Mesenchymal stem cell (in vitro differentiated cells and primary cell): ENCODE data around the gene GLI3. TPM values are rescaled to one million over a fixed set of nuclear protein-coding genes. Genes with fewer than 3 reads are reported as not detected.
A peak's percentile ranks its signal among the peaks of the same experiment; 100 is the strongest.

Experiments used
- DNase-seq: peaks from one replicate; pipeline ENCODE4 v3.0.0-alpha.2; 2013
- H2AFZ ChIP-seq: one replicate; pipeline ENCODE4 v1.6.1; 2013; ENCODE audit warnings: low read depth, mild to moderate bottlenecking, control low read depth, inconsistent platforms, low read length, moderate library complexity
- H2AK5ac ChIP-seq: 2 replicates; pipeline ENCODE4 v1.6.1; 2013; ENCODE audit warnings: low read length, moderate library complexity, mild to moderate bottlenecking, inconsistent platforms; ENCODE audit not compliant: severe bottlenecking
- H2BK120ac ChIP-seq: one replicate; pipeline ENCODE4 v1.6.1; 2013; ENCODE audit warnings: low read depth, mild to moderate bottlenecking, inconsistent platforms, low read length, moderate library complexity
- H2BK12ac ChIP-seq, 2 experiments: one replicate each; pipeline ENCODE4 v1.6.1; 2013; ENCODE audit warnings: inconsistent platforms in 2 of 2, low read length in 2 of 2, mild to moderate bottlenecking in 2 of 2, moderate library complexity in 2 of 2, control low read depth in 1 of 2
- H2BK15ac ChIP-seq: one replicate; pipeline ENCODE4 v1.6.1; 2013; ENCODE audit warnings: mild to moderate bottlenecking, low read depth, inconsistent platforms; ENCODE audit not compliant: poor library complexity, severe bottlenecking
- H2BK5ac ChIP-seq: 2 replicates; pipeline ENCODE4 v1.6.1; 2013; ENCODE audit warnings: low read depth, mild to moderate bottlenecking, low read length, control low read depth, inconsistent platforms; ENCODE audit not compliant: poor library complexity, severe bottlenecking
- H3K14ac ChIP-seq, 2 experiments: one replicate each; pipeline ENCODE4 v1.6.1; 2013; ENCODE audit warnings: inconsistent platforms in 2 of 2, low read length in 2 of 2, control low read depth in 1 of 2, mild to moderate bottlenecking in 1 of 2, moderate library complexity in 1 of 2
- H3K18ac ChIP-seq, 2 experiments: one replicate each; pipeline ENCODE4 v1.6.1; 2013; ENCODE audit warnings: inconsistent platforms in 2 of 2, low read length in 2 of 2, control low read depth in 1 of 2, low read depth in 1 of 2, mild to moderate bottlenecking in 1 of 2
- H3K23ac ChIP-seq, 2 experiments: one replicate each; pipeline ENCODE4 v1.6.1; 2013; ENCODE audit warnings: inconsistent platforms in 2 of 2, low read length in 2 of 2, mild to moderate bottlenecking in 2 of 2, moderate library complexity in 2 of 2, control low read depth in 1 of 2
- H3K27ac ChIP-seq: 2 replicates; pipeline ENCODE4 v1.5.1; 2013; ENCODE audit warnings: mild to moderate bottlenecking, moderate library complexity, low read length, control low read depth, inconsistent platforms; ENCODE audit not compliant: poor library complexity, severe bottlenecking
- H3K27me3 ChIP-seq, 2 experiments: 2 replicates each; pipeline versions ENCODE4 v1.6.1 to v1.7.0; 2013; ENCODE audit warnings: low read length in 2 of 2, mild to moderate bottlenecking in 2 of 2, moderate library complexity in 2 of 2, control low read depth in 1 of 2, inconsistent platforms in 1 of 2; ENCODE audit not compliant: control insufficient read depth in 1 of 2, insufficient read depth in 1 of 2
- H3K36me3 ChIP-seq, 2 experiments: 2 replicates each; pipeline versions ENCODE4 v1.6.1 to v1.7.0; 2013; ENCODE audit warnings: low read length in 2 of 2, control low read depth in 1 of 2, inconsistent platforms in 1 of 2, low read depth in 1 of 2, mild to moderate bottlenecking in 1 of 2; ENCODE audit not compliant: insufficient read depth in 2 of 2, control insufficient read depth in 1 of 2
- H3K4ac ChIP-seq, 2 experiments: one replicate each; pipeline ENCODE4 v1.6.1; 2013; ENCODE audit warnings: inconsistent platforms in 2 of 2, low read length in 2 of 2, mild to moderate bottlenecking in 2 of 2, moderate library complexity in 2 of 2, control low read depth in 1 of 2, low read depth in 1 of 2
- H3K4me1 ChIP-seq: 2 replicates; pipeline ENCODE4 v1.6.1; 2013; ENCODE audit warnings: low read depth, low read length, control low read depth; ENCODE audit not compliant: control insufficient read depth, insufficient read depth
- H3K4me2 ChIP-seq: 2 replicates; pipeline ENCODE4 v1.6.1; 2013; ENCODE audit warnings: low read length, mild to moderate bottlenecking, inconsistent platforms; ENCODE audit not compliant: poor library complexity, severe bottlenecking
- H3K4me3 ChIP-seq, 2 experiments: 2 replicates each; pipeline versions ENCODE4 v1.5.1 to v1.7.0; 2013; ENCODE audit warnings: low read length in 2 of 2, mild to moderate bottlenecking in 2 of 2, control low read depth in 1 of 2, low read depth in 1 of 2; ENCODE audit not compliant: insufficient read depth in 1 of 2
- H3K79me1 ChIP-seq: replicated peaks from 2 replicates; pipeline ENCODE4 v1.6.1; 2013; ENCODE audit warnings: mild to moderate bottlenecking, control low read depth, low read length, inconsistent platforms; ENCODE audit not compliant: poor library complexity, severe bottlenecking
- H3K9ac ChIP-seq: 2 replicates; pipeline ENCODE4 v1.7.0; 2013; ENCODE audit warnings: mild to moderate bottlenecking, low read length, moderate library complexity
- H3K9me3 ChIP-seq: 2 replicates; pipeline ENCODE4 v1.7.0; 2013; ENCODE audit warnings: mild to moderate bottlenecking, low read length; ENCODE audit not compliant: control insufficient read depth
- H4K8ac ChIP-seq: one replicate; pipeline ENCODE4 v1.6.1; 2013; ENCODE audit warnings: inconsistent platforms, mild to moderate bottlenecking, low read length, moderate library complexity
- H4K91ac ChIP-seq: one replicate; pipeline ENCODE4 v1.6.1; 2013; ENCODE audit warnings: mild to moderate bottlenecking, low read length, inconsistent platforms
- WGBS: methylation state at CpG from one replicate; pipeline ENCODE4 v1.1.7; 2013; ENCODE audit warnings: mixed read lengths; 5-methylcytosine and 5-hydroxymethylcytosine counted together
- small RNA-seq: library from polyadenylated mRNA; stranded (forward); fragments of <200 nt; extraction: miRNeasy Mini kit (QIAGEN cat#:217004); gene quantifications from one replicate; pipeline ENCODE3, GENCODE V24; 2013; ENCODE audit warnings: low read depth

The GLI3 gene

DNA sequence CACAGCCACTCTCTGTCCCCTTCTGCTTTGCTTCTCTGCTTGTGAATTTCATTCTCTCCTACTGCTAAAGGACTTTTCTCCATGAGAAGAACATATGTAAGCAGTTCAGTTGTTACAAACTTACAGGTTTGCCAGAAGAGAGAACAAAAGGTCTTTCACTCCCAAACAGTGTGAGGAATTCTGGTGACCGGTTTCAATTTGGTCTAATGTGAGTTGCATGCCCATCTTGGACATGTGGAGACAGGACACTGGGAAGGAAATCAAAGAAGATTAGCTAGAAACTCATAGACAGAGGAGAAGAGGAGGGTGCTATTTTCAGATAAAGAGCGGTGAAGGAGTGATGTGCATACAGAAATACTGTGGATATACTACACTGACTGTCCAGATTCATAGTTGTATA lies 324.6 kb downstream of the GLI3 start:
- H4K8ac ChIP-seq: no peak overlapping the region
- H2BK12ac ChIP-seq: peak overlapping the region in 1 of 2 experiments; percentile 29
- H2AK5ac ChIP-seq: peak overlapping the region; percentile 31
- H3K14ac ChIP-seq: no peak overlapping the region
- no peaks in the 10 kb centered on the region for H3K79me1 ChIP-seq
- 81% methylated on average over 1 of the region's 2 CpGs for WGBS
- H3K23ac ChIP-seq: no peak overlapping the region
- peak overlapping the region; percentile 95 for H2BK5ac ChIP-seq
- no peak overlapping the region for H3K4me2 ChIP-seq
- H3K18ac ChIP-seq: peak overlapping the region in 1 of 2 experiments; percentile 40
- peak overlapping the region; percentile 57 for H3K9ac ChIP-seq
- no peak overlapping the region for H2BK120ac ChIP-seq
- H2AFZ ChIP-seq: no peak overlapping the region
- H3K4me3 ChIP-seq: no peak overlapping the region
- H3K27ac ChIP-seq: peak overlapping the region; percentile 99
- no peak overlapping the region for H3K4ac ChIP-seq
- peaks cover 2% of the 10 kb centered on the region for H3K4me1 ChIP-seq
- no peaks in the 10 kb centered on the region for H3K9me3 ChIP-seq
- no peak for DNase-seq
- H3K27me3 ChIP-seq: no peaks in the 10 kb centered on the region
- no peak overlapping the region for H4K91ac ChIP-seq
- H2BK15ac ChIP-seq: no peak overlapping the region
- H3K36me3 ChIP-seq: no peaks in the 10 kb centered on the region

DNA sequence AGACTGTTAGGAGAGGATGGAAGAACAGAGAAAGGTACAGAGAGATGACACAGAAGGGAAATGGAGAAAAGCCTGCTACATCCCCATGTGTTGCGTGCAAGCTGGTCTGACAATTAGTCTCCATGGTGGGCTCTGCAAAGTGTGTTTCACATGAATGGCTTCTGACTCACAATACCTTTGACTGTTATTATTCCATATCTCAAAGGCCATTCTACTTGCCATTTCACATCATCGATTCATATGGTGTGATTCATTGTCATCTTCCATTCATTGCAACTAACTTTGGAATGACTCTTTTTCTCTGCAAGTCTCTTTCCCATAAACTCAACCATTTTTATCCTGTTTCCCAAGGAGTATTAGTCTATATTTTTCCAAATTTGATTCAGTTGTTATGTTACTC lies 325.2 kb downstream of the GLI3 start:
- Histone ChIP-seq H2AFZ (no peak overlapping the region), H4K91ac (peak overlapping the region; percentile 3), H3K27me3 (no peaks in the 10 kb centered on the region), H3K79me1 (no peaks in the 10 kb centered on the region), H3K36me3 (no peaks in the 10 kb centered on the region), H2AK5ac (no peak overlapping the region), H2BK5ac (peak overlapping the region; percentile 84), H3K14ac (no peak overlapping the region), H3K9ac (peak overlapping the region; percentile 57), H3K4ac (peak overlapping the region in 1 of 2 experiments; percentile 45), H3K4me3 (no peak overlapping the region), H3K18ac (peak overlapping the region; percentile 9 to 82), H3K4me2 (no peak overlapping the region), H3K23ac (no peak overlapping the region), H2BK15ac (no peak overlapping the region), H2BK120ac (peak overlapping the region; percentile 61), H2BK12ac (no peak overlapping the region), H4K8ac (no peak overlapping the region), H3K4me1 (peaks cover 2% of the 10 kb centered on the region), H3K27ac (peak overlapping the region; percentile 99), H3K9me3 (no peaks in the 10 kb centered on the region)
- 74% methylated on average over 2 of the region's 2 CpGs for WGBS
- DNase-seq: peak; percentile 32

Small RNA genes within 50 kb of the gene (small RNA-seq; reads per million reads assigned to genes)
- gene HMGN2P30: not detected
